Kasumi-1 (cell line): ENCODE results near the gene MED13.
"Not testable (repeated sequence)": the region's sequence is repeated elsewhere in the genome, so short reads cannot be mapped to it uniquely, and the experiment has no call there.

Experiments used
- DNase-seq, 2 experiments: peaks; one replicate each; lab custom pipeline; 2025; lab: John Stamatoyannopoulos, UW

The MED13 gene

DNA sequence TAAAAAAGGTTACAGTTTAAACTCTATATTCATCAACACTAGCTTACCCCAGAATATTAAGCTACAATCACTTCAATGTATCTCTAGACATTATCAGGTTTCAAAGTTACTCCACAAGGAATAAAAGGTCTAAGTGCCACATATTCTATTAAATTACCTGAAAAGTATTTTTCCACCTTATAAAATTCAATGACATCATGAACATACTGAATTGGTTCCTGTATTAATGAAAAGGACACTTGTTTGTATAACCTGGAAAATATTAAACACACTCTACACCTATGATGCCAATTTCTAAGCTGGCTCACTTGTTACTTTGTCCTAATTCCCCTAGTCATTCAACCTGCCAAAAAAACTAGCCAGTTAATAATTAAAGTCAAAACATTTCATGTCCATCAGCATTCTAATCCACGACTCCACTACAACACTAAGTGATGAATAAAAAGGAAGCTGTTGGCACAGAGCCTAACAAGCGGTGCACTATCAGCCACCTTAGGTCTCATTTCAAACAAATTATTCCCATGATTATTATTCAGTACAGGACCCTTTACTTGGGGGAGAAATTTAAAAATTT lies 12.2 kb downstream of the MED13 start:
- no peak for DNase-seq

DNA sequence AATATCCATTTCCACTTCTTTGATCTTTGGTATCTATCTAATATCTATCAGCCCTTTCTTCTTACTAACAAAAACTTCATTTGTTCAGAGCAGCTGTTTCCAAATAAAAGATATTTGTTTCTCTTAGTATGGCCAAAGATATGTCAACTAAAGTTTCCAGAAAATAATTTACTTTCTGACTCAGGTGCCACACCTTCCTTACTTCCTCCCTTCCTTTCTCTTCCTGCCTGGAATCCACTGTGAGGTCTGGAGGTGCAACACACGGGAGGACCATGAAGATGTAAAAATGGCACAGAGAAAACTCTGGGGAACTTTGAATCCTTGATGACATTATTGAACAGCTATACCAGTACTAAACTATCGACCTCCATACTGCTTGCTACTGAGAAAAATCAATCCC lies 14.0 kb downstream of the MED13 start:
- DNase-seq, result no peak

DNA sequence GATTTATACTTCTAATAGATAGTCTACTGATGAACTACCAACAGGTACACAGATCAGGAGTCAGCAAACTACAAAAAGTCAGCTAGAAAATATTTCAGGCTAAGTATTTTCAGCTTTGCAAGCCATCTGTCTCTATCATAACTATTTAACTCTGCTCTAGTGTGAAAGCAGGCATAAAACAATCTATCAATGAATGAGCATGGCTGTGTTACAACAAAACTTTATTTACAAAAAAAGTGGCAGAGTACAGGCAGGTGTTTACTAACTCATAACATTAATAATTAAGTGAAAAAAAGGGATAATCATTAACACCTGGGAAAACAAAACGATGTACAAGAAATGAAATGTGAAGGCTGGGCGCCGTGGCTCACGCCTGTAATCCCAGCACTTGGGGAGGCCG lies 15.8 kb downstream of the MED13 start:
- DNase-seq, result no peak

DNA sequence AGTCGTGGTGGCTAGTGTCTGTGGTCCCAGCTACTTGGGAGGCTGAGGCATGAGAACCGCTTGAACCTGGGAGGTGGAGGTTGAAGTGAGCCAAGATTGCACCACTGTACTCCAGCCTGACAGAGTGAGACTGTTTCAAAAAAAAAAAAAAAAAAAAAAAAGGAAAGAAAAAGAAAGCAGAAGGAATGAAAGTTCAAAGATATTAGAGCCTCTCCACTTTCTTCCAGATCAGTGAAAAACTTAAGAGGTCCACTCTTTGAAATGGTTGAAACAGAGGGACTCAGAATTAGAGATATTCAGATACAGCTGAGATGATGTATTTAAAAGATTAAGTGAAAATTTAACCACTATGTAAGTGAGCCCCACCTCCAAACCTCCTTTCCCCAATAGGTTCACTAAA lies 16.8 kb downstream of the MED13 start:
- DNase-seq, result no peak

- DNase-seq, result no peak
Measured at GRCh38 chr17:62045517-62045916, 19.6 kb downstream of the MED13 start.

DNA sequence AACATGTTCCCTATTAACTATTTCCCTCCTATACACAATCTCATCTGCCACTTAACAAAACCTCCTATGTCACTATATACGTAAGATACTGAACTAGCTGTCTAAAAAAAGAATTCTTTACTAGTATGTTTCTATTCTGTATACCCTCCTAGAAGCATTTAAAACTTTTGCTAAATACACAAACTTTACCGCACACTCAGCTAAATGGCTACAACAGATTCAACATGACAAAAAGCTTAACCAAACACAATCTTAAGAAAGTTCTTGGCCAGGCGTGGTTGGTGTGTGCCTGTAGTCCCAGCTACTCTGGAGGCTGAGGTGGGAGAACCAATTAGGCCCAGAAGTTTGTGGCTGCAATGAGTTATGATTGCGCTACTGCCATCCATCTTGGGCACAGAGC lies 20.0 kb downstream of the MED13 start:
- no peak for DNase-seq

GRCh38 chr17:62043602-62044001 lies 21.5 kb downstream of the MED13 start:
- DNase-seq, result no peak

- DNase-seq, result no peak
Measured at GRCh38 chr17:62043140-62043539, 21.9 kb downstream of the MED13 start.

DNA sequence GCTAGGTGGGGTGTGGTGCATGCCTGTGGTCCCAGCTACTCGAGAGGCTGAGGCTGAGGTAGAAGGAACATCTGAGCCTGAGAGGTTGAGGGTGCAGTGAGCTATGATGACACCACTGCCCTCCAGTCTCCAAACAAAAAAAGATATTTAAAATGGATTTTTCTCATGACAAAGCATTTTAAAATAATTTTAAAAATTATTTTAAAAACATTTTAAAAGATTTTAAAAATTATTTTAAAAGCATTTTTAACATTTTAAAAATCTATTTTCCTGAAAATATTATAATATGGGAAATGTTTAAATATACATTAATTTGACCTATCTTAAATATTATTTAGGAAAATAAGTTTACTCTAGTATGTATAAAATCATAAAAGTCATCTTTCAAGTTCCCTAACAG lies 26.8 kb downstream of the MED13 start:
- DNase-seq, result no peak

GRCh38 chr17:62033317-62033716 lies 31.8 kb downstream of the MED13 start:
- no peak for DNase-seq

DNA sequence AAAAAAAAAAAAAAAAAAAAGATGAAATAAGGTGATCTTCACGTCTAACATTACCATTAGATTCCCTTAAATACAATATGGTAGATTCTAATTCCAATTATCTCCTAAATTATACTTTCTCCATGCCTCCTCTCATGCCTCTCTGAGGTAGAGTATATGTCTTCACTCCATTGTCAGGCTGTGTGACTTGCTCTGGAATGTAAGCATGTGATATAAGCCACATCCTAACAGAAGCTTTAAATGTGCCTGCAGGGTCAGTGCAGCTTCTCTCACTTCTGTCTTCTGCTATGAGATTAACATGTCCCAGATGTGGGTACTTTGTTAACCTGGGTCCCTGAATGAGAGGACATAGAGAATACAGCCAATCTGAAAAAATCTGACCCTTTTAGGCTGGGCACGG lies 32.6 kb downstream of the MED13 start:
- no peak for DNase-seq

- no peak for DNase-seq
Measured at GRCh38 chr17:62030264-62030663, 34.8 kb downstream of the MED13 start.

- no peak for DNase-seq
Measured at GRCh38 chr17:62024866-62025265, 40.2 kb downstream of the MED13 start.

GRCh38 chr17:62017912-62018311 lies 47.2 kb downstream of the MED13 start:
- no peak for DNase-seq

DNA sequence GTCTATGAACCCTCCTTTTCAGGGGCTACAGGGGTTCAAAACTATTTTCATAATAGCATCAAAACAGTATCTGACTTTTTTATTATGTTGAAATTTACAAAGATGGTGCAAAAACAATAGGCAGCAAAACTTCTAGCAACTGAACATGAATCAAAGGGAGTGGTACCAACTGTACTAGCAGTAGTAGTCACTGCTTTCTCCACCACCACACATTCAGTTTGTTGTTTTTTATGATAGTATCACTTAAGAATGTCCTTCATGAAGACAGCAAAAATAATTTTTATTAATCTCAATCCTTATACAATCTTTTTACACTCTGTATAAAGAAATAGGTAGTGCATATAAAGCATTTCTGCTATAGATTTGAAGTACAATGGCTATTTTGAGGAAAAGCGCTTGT lies 47.6 kb downstream of the MED13 start:
- no peak for DNase-seq

- DNase-seq, result peak in 1 of 2 experiments; percentile 18
Measured at GRCh38 chr17:62014526-62014925, 50.6 kb downstream of the MED13 start.

- DNase-seq, result no peak
Measured at GRCh38 chr17:62009220-62009619, 55.9 kb downstream of the MED13 start.

DNA sequence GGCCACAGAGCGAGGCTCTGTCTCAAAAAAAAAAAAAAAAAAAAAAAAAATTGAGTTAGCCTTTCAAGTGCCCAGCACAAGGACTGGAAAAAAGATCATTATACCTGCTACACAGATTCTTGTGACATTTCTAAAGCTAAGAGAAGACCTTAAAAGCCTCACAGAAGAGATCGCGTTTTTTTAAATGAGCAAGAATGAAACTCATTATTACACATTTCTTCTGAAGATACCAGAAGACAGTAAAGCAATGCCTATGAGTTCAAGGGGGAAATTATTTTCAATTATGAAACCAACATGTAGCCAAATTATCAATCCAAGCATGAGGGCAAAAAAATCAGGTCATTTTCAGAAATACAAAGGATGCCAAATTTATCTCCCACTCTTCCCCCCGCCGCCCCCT lies 56.8 kb downstream of the MED13 start:
- no peak for DNase-seq

GRCh38 chr17:62004388-62004787 lies 60.7 kb downstream of the MED13 start:
- DNase-seq, result no peak

DNA sequence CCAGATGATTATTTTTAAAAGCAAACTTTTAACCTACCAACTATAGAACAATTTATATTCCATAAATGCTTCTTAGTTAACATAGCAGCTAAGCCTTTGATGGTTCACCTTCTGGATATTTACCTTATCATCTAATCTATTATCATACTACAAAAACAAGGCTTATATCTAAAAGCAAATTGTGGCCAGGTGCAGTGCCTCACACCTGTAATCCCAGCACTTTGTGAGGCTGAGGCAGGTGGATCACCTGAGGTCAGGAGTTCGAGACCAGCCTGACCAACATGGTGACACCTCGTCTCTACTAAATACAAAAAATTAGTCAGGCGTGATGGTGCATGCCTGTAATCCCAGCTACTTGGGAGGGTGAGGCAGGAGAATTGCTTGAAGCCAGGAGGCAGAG lies 61.9 kb downstream of the MED13 start:
- DNase-seq, result not testable (repeated sequence)

- no peak for DNase-seq
Measured at GRCh38 chr17:62001105-62001504, 64.0 kb downstream of the MED13 start.

DNA sequence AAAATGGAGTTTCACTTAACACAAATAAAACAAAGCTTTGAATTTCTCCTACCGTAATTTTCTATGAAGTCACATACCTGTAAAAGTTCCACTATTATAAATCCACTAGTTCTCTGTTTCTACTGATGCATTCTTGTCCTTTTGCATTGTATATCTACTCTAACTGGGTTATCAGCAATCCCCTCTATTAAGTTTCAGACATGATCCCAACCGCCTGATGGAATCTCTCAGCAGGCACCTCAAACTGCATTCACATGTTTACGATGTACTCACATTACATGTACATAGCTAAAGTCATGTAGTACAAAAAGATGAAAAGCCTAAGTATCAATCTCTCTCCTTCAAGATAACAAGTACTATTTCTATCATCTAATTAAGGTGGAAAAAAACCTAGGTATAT lies 64.9 kb downstream of the MED13 start:
- DNase-seq, result no peak

DNA sequence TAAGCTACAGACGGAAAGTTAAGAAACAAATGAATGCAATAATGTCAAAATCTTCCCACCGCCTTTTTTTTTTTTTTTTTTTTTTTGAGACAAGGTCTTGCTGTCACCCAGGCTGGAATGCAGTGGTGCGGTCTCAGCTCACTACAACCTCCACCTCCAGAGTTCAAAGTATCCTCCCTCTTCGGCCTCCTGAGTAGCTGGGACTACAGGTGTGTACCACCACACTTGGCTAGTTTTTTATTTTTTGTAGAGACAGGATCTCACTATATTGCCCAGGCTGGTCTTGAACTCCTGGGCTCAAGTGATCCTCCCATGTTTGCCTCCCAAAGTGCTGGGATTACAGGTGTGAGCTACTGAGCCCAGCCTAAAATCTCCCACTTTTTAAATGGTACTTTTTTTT lies 66.5 kb downstream of the MED13 start:
- not testable (repeated sequence) for DNase-seq

- DNase-seq, result no peak
Measured at GRCh38 chr17:61997664-61998063, 67.4 kb downstream of the MED13 start.
